Measurements from ENCODE around the gene PHF5A.

GRCh38 chr22:41499624-41500280 is 31.3 kb upstream of the PHF5A start:
- TF ChIP-seq CTCF (IDR thresholded peaks at IDR 0.05; ENCODE audit: control extremely low read depth in 1 of 3, insufficient read depth in 1 of 3, low read depth in 1 of 3, low read length in 3 of 3) = no peak
- no peak for TF ChIP-seq KDM1A (IDR thresholded peaks at IDR 0.05; ENCODE audit: borderline replicate concordance, low read length)
- TF ChIP-seq USF2 (IDR thresholded peaks at IDR 0.05; ENCODE audit: low read length) = no peak
- no peak for TF ChIP-seq ZNF274 (IDR thresholded peaks at IDR 0.05; ENCODE audit: borderline replicate concordance, extremely low read depth, low read length)
- TF ChIP-seq EZH2 (IDR thresholded peaks at IDR 0.05; ENCODE audit: low read depth, low read length, severe bottlenecking) = no peak
- no peak for TF ChIP-seq FOSL1 (IDR thresholded peaks at IDR 0.05; ENCODE audit: insufficient read depth, low read depth, low read length)
- no peak for TF ChIP-seq BACH1 (IDR thresholded peaks at IDR 0.05; ENCODE audit: low read length)
- TF ChIP-seq GABPA (IDR thresholded peaks at IDR 0.05; ENCODE audit: borderline replicate concordance, insufficient read depth, low read length) = no peak
- TF ChIP-seq, protein P1, sequence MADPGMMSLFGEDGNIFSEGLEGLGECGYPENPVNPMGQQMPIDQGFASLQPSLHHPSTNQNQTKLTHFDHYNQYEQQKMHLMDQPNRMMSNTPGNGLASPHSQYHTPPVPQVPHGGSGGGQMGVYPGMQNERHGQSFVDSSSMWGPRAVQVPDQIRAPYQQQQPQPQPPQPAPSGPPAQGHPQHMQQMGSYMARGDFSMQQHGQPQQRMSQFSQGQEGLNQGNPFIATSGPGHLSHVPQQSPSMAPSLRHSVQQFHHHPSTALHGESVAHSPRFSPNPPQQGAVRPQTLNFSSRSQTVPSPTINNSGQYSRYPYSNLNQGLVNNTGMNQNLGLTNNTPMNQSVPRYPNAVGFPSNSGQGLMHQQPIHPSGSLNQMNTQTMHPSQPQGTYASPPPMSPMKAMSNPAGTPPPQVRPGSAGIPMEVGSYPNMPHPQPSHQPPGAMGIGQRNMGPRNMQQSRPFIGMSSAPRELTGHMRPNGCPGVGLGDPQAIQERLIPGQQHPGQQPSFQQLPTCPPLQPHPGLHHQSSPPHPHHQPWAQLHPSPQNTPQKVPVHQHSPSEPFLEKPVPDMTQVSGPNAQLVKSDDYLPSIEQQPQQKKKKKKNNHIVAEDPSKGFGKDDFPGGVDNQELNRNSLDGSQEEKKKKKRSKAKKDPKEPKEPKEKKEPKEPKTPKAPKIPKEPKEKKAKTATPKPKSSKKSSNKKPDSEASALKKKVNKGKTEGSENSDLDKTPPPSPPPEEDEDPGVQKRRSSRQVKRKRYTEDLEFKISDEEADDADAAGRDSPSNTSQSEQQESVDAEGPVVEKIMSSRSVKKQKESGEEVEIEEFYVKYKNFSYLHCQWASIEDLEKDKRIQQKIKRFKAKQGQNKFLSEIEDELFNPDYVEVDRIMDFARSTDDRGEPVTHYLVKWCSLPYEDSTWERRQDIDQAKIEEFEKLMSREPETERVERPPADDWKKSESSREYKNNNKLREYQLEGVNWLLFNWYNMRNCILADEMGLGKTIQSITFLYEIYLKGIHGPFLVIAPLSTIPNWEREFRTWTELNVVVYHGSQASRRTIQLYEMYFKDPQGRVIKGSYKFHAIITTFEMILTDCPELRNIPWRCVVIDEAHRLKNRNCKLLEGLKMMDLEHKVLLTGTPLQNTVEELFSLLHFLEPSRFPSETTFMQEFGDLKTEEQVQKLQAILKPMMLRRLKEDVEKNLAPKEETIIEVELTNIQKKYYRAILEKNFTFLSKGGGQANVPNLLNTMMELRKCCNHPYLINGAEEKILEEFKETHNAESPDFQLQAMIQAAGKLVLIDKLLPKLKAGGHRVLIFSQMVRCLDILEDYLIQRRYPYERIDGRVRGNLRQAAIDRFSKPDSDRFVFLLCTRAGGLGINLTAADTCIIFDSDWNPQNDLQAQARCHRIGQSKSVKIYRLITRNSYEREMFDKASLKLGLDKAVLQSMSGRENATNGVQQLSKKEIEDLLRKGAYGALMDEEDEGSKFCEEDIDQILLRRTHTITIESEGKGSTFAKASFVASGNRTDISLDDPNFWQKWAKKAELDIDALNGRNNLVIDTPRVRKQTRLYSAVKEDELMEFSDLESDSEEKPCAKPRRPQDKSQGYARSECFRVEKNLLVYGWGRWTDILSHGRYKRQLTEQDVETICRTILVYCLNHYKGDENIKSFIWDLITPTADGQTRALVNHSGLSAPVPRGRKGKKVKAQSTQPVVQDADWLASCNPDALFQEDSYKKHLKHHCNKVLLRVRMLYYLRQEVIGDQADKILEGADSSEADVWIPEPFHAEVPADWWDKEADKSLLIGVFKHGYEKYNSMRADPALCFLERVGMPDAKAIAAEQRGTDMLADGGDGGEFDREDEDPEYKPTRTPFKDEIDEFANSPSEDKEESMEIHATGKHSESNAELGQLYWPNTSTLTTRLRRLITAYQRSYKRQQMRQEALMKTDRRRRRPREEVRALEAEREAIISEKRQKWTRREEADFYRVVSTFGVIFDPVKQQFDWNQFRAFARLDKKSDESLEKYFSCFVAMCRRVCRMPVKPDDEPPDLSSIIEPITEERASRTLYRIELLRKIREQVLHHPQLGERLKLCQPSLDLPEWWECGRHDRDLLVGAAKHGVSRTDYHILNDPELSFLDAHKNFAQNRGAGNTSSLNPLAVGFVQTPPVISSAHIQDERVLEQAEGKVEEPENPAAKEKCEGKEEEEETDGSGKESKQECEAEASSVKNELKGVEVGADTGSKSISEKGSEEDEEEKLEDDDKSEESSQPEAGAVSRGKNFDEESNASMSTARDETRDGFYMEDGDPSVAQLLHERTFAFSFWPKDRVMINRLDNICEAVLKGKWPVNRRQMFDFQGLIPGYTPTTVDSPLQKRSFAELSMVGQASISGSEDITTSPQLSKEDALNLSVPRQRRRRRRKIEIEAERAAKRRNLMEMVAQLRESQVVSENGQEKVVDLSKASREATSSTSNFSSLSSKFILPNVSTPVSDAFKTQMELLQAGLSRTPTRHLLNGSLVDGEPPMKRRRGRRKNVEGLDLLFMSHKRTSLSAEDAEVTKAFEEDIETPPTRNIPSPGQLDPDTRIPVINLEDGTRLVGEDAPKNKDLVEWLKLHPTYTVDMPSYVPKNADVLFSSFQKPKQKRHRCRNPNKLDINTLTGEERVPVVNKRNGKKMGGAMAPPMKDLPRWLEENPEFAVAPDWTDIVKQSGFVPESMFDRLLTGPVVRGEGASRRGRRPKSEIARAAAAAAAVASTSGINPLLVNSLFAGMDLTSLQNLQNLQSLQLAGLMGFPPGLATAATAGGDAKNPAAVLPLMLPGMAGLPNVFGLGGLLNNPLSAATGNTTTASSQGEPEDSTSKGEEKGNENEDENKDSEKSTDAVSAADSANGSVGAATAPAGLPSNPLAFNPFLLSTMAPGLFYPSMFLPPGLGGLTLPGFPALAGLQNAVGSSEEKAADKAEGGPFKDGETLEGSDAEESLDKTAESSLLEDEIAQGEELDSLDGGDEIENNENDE (IDR thresholded peaks at IDR 0.05; ENCODE audit: insufficient replicate concordance, low read length) = no peak
- no peak for TF ChIP-seq ASH2L (IDR thresholded peaks at IDR 0.05; ENCODE audit: low read length)
- TF ChIP-seq JUN (IDR thresholded peaks at IDR 0.05; ENCODE audit: low read depth, low read length) = no peak
- no peak for TF ChIP-seq BRCA1 (IDR thresholded peaks at IDR 0.05; ENCODE audit: low read depth, low read length)
- TF ChIP-seq CBX8 (IDR thresholded peaks at IDR 0.05; ENCODE audit: borderline replicate concordance, low read depth, low read length) = no peak
- TF ChIP-seq POLR2A (IDR thresholded peaks at IDR 0.05; ENCODE audit: control extremely low read depth in 1 of 2, low read depth in 2 of 2, low read length in 2 of 2) = no peak

Data from H1 (cell line).